Left renal cortex interstitium (tissue), 4 donors: ENCODE data around the gene TSKS. TPM values are rescaled to one million over a fixed set of nuclear protein-coding genes. Genes with fewer than 3 reads are reported as not detected.
A peak's percentile ranks its signal among the peaks of the same experiment; 100 is the strongest.

ENCODE experiments used
- DNase-seq, 4 donors: peaks; one replicate each; pipeline ENCODE4 v3.0.0-alpha.2; 2013; ENCODE audit warnings: low read depth in 4 of 4, low spot score in 2 of 4, missing footprints in 1 of 4
- polyA plus RNA-seq, 4 donors: library from polyadenylated mRNA; unstranded; fragments of 120-200 nt; gene quantifications; one replicate each; pipeline ENCODE4 v1.2.1, GENCODE V29; 2013; ENCODE audit not compliant: insufficient read length in 4 of 4

TSKS gene
- polyA plus RNA-seq: under 1 TPM in 2 of 4 donors, not detected in 2; 0.14 TPM

DNA sequence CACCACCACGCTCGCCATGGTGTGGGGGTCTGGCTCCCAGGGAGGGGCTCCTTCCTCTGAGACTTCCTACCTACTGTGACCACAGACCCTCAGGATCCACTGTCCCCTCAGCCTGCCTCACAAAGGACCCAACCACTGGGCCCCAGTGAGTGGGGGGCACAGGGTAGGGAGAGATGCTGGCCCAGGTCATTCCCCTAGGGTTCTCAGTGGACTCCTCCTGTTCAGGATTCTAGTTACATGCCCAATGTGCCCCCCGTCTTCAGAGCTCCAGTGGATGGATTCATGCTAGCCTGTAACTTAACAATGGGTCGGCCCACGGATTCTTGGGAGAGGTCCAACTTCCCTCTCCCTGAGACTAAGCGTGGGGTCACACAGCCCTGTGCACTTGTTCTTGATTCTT lies at the start of gene TSKS:
TSKS (minus strand) TSS at position 77 of the 400 bp plus-strand sequence; CDS start at position 18, 59 bp downstream.
- DNase-seq: no peak

DNA sequence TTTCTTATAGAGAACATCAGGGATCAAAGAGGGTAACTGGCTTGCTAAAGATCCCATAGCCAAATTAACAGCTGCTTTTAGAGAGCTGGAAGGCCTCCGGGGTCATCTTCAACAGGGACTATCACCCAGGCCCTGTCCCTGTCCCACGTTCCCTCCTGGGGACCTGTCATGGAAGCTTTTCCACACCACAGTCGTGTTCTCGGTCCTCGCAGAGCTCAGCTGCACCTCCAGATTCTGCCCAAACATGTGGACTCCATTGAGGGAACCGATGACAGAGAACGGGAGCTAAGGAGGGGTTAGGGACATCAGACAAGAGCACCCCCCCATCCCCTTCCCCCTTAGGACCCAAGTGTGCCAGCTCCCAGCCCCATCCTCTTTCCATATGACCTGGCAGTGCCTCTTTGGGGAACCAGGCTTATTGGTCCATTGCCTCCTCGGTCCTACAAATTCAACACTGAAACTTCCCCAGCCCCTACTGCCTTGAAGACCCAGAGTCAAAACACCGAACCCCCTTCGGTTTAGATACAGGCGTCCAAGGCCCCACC lies 49.4 kb upstream of the TSKS start:
- no peak for DNase-seq

DNA sequence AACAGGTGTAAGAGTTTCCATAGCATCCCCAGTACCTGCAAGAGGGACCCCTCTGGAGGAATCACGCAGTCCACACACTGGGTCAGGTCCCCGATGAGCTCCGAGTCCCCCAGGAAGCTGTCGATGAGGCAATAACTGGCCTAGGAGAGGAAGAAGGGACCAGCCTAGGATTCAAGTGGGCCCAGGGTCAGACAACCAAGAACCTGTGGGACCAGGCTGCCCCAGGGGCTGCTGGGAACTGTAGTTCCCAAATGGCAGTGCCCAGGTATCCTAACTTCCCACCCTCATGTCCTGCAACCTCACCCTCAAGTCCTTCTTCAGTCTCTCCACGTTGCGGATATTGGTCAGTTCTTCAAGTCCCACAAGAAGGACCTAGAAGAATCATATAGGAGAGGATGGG lies 48.2 kb upstream of the TSKS start:
- no peak for DNase-seq

- DNase-seq: no peak
Measured at GRCh38 chr19:49809941-49810389, 46.9 kb upstream of the TSKS start.

DNA sequence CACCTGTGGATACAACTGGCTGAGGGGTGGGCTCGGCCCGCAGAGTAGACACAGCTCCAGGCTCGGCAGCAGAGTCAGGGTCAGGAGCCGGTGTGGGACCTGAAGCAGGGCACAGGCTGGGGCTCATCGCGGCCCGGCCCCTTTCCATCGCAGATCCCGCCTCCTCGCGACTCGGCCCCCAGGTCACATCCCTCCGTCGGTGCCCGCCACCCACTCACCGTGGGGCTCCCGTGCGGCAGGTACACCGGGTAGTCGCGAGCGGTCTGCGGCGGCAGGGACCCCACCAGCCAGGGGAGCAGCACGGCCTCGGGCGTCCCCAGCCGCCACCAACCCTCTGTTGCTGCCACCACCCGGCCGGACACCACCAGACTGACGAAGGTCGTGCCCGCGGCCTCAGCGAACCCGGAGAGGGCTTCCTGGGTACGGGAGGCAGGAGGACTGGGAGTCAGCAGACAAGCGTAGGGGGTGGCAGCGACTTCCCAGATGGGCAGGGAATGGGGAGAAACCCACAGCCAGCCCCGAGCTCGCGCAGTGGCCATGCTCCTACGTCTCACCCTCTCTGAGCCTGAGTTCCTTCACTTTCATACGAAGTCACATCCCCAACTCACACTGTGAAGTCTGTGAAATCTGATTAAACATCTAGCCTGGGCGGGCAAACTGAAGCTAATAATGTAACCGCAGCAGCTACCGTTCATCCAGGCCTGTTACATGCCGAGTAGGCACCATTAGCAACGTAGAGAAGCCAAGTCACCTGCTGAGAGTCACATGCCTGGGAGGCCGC lies 46.2 kb upstream of the TSKS start:
- no peak for DNase-seq

GRCh38 chr19:49808711-49809159 lies 45.6 kb upstream of the TSKS start:
- DNase-seq: peak in 2 of 4 donors; percentile 76 to 85

- no peak for DNase-seq
Measured at GRCh38 chr19:49807904-49808675, 45.0 kb upstream of the TSKS start.

GRCh38 chr19:49807058-49807903 lies 44.2 kb upstream of the TSKS start:
- DNase-seq: no peak

GRCh38 chr19:49806620-49806959 lies 43.5 kb upstream of the TSKS start:
- no peak for DNase-seq

- DNase-seq: no peak
Measured at GRCh38 chr19:49805822-49806619, 42.9 kb upstream of the TSKS start.

GRCh38 chr19:49803529-49803856 lies 40.4 kb upstream of the TSKS start:
- DNase-seq: no peak

DNA sequence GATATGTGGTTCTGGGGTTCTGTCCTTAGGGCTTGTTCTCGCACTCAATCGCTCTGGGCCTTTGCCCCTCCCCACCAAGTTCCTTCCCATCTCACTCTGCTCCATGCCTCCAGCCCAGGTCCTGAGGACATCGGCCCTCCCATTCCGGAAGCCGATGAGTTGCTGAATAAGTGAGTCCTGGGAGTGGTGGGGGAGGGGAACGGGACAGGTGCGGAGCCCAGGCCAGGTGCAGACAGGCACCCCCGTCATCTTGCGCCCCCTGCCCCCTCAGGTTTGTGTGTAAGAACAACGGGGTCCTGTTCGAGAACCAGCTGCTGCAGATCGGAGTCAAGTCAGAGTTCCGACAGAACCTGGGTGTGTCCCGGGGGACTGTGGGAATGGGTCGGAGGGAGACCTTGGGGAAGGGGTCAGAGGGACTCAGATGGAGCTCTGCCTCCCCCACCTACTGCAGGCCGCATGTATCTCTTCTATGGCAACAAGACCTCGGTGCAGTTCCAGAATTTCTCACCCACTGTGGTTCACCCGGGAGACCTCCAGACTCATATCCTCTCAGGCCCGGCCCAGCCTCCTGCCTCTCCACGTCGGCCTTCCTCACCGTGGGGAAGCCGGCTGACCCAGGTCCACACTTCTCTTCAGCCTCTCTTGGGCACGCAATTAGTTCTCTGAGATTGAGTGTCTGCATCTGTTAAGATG lies 39.9 kb upstream of the TSKS start:
- DNase-seq: no peak

GRCh38 chr19:49801966-49802661 lies 39.0 kb upstream of the TSKS start:
- peak in 3 of 4 donors; percentile 75 to 88 (median 79) for DNase-seq

GRCh38 chr19:49801401-49801888 lies 38.3 kb upstream of the TSKS start:
- no peak for DNase-seq

DNA sequence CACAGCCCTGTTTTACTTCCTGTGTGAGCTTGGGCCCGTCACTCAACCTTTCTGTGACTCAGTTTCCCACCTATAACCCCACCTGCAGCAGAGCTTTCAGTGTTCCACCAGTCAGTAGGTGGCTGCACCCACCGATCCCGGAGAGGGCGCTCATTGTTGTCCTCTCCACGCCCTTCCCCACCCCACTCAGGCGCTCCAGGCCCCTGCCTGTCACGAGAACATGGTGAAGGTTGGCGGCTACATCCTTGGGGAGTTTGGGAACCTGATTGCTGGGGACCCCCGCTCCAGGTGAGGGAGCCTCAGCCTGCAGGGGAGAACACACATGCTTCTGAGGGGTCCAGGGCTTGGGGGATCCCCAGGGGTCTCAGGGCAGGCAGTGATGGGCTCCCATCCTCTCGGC lies 37.7 kb upstream of the TSKS start:
- no peak for DNase-seq

- DNase-seq: no peak
Measured at GRCh38 chr19:49799798-49800376, 36.8 kb upstream of the TSKS start.

DNA sequence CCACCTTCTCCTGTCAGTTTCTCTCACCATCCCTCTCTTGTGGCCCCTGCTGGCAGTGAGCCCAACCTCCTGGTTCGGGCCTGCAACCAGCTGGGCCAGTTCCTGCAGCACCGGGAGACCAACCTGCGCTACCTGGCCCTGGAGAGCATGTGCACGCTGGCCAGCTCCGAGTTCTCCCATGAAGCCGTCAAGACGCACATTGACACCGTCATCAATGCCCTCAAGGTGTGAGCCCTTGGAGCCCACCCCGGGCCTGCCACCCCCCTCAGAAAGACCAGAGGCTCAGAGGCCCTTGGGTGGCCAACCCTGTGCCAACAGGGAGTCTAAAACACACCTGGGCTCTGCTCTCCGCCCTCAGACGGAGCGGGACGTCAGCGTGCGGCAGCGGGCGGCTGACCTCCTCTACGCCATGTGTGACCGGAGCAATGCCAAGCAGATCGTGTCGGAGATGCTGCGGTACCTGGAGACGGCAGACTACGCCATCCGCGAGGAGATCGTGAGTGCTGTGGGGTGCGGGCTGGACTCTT lies 36.2 kb upstream of the TSKS start:
- DNase-seq: no peak

DNA sequence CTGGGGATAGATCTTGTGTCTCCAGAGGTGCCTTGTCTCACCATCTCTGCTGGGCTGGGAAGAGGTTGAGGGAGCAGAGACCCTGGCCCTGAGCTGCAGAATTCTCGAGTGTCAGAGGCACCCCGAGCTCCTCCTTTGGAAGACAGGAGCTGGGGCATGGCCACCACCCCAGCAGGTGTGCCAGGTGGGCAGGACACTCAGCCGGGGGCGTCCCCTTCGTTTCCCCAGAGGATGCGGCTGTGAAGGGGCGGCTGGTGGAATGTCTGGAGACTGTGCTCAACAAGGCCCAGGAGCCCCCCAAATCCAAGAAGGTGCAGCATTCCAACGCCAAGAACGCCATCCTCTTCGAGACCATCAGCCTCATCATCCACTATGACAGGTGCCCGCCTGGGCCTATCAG lies 35.5 kb upstream of the TSKS start:
- DNase-seq: no peak
